Upper lobe of left lung (tissue), 6 donors: Measurements from ENCODE around the gene PINK1. TPM values are rescaled to one million over a fixed set of nuclear protein-coding genes. Genes with fewer than 3 reads are reported as not detected.

Experiments
- ATAC-seq, 2 donors: fragments of 200-7000 bp; cut with Tn5 transposase; one replicate each; pipeline ENCODE4 v1.9.1; 2022; ENCODE audit warnings: mild to moderate bottlenecking in 2 of 2, moderate library complexity in 2 of 2; ENCODE audit not compliant: low FRiP score in 2 of 2
- DNase-seq, 2 donors: peaks; one replicate each; pipeline ENCODE4 v3.0.0-alpha.2; 2019 to 2020
- H3K27ac ChIP-seq, 4 donors: fragments of 200-600 bp; sonication (generic); one replicate each; pipeline ENCODE4 v1.5.1; 2016 to 2019
- H3K27me3 ChIP-seq, 4 donors: fragments of 200-600 bp; sonication (generic); one replicate each; pipeline ENCODE4 v1.5.1; 2017 to 2019
- H3K36me3 ChIP-seq, 4 donors: fragments of 200-600 bp; sonication (generic); one replicate each; pipeline ENCODE4 v1.5.1; 2016 to 2019
- H3K4me1 ChIP-seq, 4 donors: fragments of 200-600 bp; sonication (generic); one replicate each; pipeline ENCODE4 v1.5.1; 2018 to 2019
- H3K4me3 ChIP-seq, 4 donors: fragments of 200-600 bp; sonication (generic); one replicate each; pipeline ENCODE4 v1.5.1; 2017 to 2019; ENCODE audit warnings: mild to moderate bottlenecking in 2 of 4, moderate library complexity in 1 of 4
- H3K9me3 ChIP-seq, 4 donors: fragments of 200-600 bp; sonication (generic); one replicate each; pipeline ENCODE4 v1.5.1; 2018 to 2019
- EP300 ChIP-seq, 4 donors: sonication (generic); formaldehyde crosslinking; IDR thresholded peaks; one replicate each; pipeline ENCODE4 v1.5.1; 2017; ENCODE audit warnings: antibody characterized with exemption in 4 of 4, control low read depth in 2 of 4
- POLR2A ChIP-seq, 4 donors: fragments of 450-650 bp; IDR thresholded peaks; one replicate each; pipeline ENCODE4 v1.5.1; 2016 to 2017; ENCODE audit warnings: antibody characterized with exemption in 4 of 4, mild to moderate bottlenecking in 2 of 4
- POLR2AphosphoS5 ChIP-seq, 2 donors: sonication (generic); formaldehyde crosslinking; IDR thresholded peaks; one replicate each; pipeline ENCODE4 v1.5.1; 2017; ENCODE audit warnings: antibody characterized with exemption in 2 of 2
- WGBS, 2 donors: methylation state at CpG; one replicate each; pipeline ENCODE4 v1.1.5; 2017 to 2018; 5-methylcytosine and 5-hydroxymethylcytosine counted together
- total RNA-seq, 6 donors: library from RNA; depleted of rRNA in 4 of 6; stranded (reverse); fragments of >200 nt in 4 of 6; gene quantifications; one replicate each; pipeline versions ENCODE4 v1.1.0 to v1.2.1, GENCODE V29; 2016 to 2021
- TF ChIP-seq, protein P1 (sequence below), 6 experiments: fragments of 450-650 bp in 4 of 6; fragments of 200-600 bp in 2 of 6; sonication (generic) in 2 of 6; IDR thresholded peaks; one replicate each; pipeline ENCODE4 v1.5.1; 2016 to 2019; ENCODE audit warnings: antibody characterized with exemption in 6 of 6
- donor health status: DM: no; HTN: no; CAD: no; lungs with moderate emphysema.
- donor health status: DM: no; HTN: yes; CAD: no; lungs with severe emphysema.

The PINK1 gene
- total RNA-seq, 6 donors from 2014 or later: 62.8 to 118 (median 86.2) TPM

DNA sequence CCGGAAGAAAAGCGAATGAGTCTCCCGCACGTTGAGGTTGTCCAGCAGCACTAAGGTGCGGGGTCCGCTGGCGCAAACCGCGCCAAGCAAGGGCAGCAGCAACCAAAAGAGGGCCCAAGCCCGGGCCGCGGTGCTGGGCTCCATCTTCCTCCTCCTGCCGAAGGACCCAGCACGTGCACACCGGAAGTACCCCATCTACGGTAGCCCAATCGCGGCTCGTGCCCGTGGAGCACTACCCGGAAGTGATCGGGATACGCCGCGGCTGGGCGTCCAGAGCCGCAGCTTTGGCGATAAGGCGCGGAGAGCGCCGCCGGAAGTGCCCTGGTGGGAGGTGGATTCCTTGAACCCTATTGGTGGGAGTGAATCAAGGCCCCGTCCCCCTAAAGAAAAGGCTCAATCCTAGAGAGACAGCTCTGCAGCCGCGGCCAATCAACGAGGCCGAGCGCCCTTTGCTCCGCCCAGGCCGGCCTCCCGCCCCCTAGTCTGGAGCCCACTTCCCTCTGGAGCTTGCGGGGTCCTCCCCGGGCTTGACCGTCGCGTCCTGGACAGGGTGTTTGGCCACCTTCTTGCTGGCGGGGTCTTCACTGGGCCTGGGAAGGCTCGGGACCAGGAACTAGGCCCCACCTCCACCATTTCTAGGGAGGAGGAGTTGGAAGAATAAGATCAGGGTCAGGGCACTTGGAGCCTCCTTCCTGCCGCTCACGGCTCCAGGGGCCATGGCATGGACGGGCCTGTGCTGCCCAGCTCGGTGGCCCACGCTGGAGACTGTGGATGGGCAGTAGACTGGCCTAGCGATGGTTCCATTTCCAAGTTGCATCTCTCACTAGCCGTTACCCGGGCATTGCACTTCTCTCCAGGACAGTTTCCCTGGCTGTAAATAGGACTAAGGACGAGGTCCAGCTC lies 28.2 kb downstream of the PINK1 start, which contains the start of gene DDOST:
DDOST (minus strand) TSS at position 163 of the 903 bp plus-strand sequence; CDS start at position 144, 19 bp downstream.
- H3K27me3 ChIP-seq: no peaks in the 10 kb centered on the region
- peak within 1 kb of the TSS; percentile 75 to 92 (median 76) for H3K4me3 ChIP-seq
- H3K4me1 ChIP-seq: peaks cover 14 to 28% (median 19%) of the 10 kb centered on the region in 4 donors
- peak within 1 kb of the TSS; percentile 75 to 88 (median 78) for H3K27ac ChIP-seq
- peak; percentile 97 for DNase-seq
- H3K36me3 ChIP-seq: peaks cover 0 to 20% (median 12%) of the 10 kb centered on the region in 4 donors
- 3 to 10% methylated on average over 2 to 33 of the region's 58 CpGs for WGBS, 2 donors
- TF ChIP-seq POLR2A (IDR thresholded peaks at IDR 0.05) (peak in 1 of 4 donors; percentile 61), POLR2AphosphoS5 (IDR thresholded peaks at IDR 0.05) (peak; percentile 65 to 67), EP300 (IDR thresholded peaks at IDR 0.05) (no peak)
- TF ChIP-seq, protein P1, sequence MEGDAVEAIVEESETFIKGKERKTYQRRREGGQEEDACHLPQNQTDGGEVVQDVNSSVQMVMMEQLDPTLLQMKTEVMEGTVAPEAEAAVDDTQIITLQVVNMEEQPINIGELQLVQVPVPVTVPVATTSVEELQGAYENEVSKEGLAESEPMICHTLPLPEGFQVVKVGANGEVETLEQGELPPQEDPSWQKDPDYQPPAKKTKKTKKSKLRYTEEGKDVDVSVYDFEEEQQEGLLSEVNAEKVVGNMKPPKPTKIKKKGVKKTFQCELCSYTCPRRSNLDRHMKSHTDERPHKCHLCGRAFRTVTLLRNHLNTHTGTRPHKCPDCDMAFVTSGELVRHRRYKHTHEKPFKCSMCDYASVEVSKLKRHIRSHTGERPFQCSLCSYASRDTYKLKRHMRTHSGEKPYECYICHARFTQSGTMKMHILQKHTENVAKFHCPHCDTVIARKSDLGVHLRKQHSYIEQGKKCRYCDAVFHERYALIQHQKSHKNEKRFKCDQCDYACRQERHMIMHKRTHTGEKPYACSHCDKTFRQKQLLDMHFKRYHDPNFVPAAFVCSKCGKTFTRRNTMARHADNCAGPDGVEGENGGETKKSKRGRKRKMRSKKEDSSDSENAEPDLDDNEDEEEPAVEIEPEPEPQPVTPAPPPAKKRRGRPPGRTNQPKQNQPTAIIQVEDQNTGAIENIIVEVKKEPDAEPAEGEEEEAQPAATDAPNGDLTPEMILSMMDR (IDR thresholded peaks at IDR 0.05): peak in 5 of 6 experiments; percentile 36 to 82 (median 49)
- no peaks in the 10 kb centered on the region for H3K9me3 ChIP-seq
- ATAC-seq: peak; percentile 98 to 99

DNA sequence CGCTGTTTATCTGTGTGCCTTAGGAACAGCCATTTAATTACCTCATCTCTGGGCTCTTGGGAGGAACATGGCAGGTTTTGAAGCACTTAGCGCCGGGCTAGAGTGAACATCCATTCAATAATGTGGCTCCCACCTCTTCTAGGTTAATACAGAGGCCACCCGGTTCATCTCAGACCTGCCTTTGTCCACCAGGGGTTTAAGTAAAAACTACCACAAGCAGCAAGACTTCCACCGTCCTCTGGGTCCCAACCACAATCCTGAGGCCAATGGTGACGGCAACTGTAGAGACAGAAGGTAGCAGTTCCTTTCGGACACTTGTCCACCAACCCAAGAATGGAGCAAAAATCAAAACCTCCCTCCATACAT lies 28.8 kb downstream of the PINK1 start:
- DNase-seq (no peak), ATAC-seq (no peak)
- peak overlapping the region; percentile 75 to 79 (median 76) for H3K4me3 ChIP-seq
- TF ChIP-seq POLR2AphosphoS5 (IDR thresholded peaks at IDR 0.05) (no peak), POLR2A (IDR thresholded peaks at IDR 0.05) (no peak), EP300 (IDR thresholded peaks at IDR 0.05) (no peak)
- TF ChIP-seq, protein P1 (IDR thresholded peaks at IDR 0.05): no peak
- peak overlapping the region; percentile 75 to 88 (median 78) for H3K27ac ChIP-seq
- peaks cover 14 to 28% (median 19%) of the 10 kb centered on the region in 4 donors for H3K4me1 ChIP-seq
- no peaks in the 10 kb centered on the region for H3K9me3 ChIP-seq
- peaks cover 0 to 14% (median 8%) of the 10 kb centered on the region in 4 donors for H3K36me3 ChIP-seq
- H3K27me3 ChIP-seq: no peaks in the 10 kb centered on the region
- WGBS, 2 donors: 60 to 68% methylated on average over 7 of the region's 7 CpGs

DNA sequence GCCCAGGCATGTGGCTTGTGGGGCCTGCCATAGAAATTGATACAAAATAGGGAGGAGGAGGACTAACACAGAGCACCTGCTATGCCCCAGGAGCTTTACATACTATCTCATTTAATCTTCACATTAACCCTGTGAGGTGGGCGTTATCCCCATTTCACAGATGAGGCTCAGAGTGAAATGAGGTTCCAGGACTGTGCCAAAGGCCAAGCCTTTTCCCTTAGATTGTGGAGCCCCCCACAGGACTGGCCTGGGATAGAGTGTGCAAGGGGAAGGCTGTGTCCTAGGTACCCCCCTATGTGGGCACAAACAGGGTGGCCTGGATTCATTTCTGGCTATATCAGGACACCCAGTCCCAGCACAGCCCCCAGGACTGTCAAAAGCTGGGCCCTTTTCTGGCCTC lies 30.1 kb downstream of the PINK1 start:
- TF ChIP-seq POLR2AphosphoS5 (IDR thresholded peaks at IDR 0.05): no peak
- TF ChIP-seq, protein P1 (IDR thresholded peaks at IDR 0.05): no peak
- TF ChIP-seq POLR2A (IDR thresholded peaks at IDR 0.05): no peak
- TF ChIP-seq EP300 (IDR thresholded peaks at IDR 0.05): no peak
- 100% methylated on average over 1 of the region's 1 CpG; no CpG with 5 or more reads in 1 of the 2 donors for WGBS, 2 donors

DNA sequence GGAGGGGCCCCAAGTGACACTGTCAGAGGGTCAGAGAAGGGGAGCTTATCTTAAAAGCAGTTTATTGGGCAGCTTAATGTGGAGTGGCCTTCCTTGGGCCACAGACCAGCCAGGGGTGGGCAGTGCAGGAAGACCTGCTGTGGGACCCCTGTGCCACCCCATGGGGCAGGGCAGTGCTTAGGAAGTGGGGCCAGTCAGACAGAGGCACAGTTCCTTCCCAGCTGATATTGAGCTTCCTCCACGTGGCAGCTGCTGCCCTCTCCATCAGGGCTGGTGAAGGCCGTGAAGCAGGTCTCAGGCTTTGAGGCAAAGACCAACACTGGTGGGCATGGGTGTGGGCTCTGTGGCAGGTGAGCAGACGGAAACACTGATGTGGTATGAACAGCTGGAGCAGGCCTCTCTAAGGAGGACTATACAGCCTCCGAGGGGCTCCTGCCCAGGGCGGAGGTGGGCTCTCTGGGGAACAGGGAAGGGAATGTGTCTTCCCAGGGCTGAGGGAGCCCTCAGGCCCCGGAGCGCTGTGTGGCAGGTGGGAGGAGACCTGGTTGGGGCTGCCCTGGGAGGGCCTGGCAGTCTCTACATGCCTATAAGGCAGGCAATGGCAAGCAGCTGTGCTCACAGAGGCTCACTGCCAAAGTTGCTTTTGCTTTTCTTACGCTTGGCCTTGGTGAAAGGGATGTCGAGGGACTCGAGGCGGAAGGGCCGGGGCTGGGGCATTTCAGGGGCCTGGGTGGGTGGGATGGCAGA lies 30.9 kb downstream of the PINK1 start:
- Histone ChIP-seq H3K4me1 (peaks cover 14 to 25% (median 19%) of the 10 kb centered on the region in 4 donors), H3K4me3 (no peak overlapping the region), H3K27ac (no peak overlapping the region), H3K36me3 (no peaks in the 10 kb centered on the region), H3K27me3 (no peaks in the 10 kb centered on the region), H3K9me3 (no peaks in the 10 kb centered on the region)
- WGBS, 2 donors: 84 to 87% methylated on average over 8 to 12 of the region's 12 CpGs
- DNase-seq: no peak
- TF ChIP-seq POLR2AphosphoS5 (IDR thresholded peaks at IDR 0.05) (no peak), EP300 (IDR thresholded peaks at IDR 0.05) (no peak), POLR2A (IDR thresholded peaks at IDR 0.05) (no peak)
- TF ChIP-seq, protein P1 (IDR thresholded peaks at IDR 0.05): no peak
- ATAC-seq: no peak

More for the DNA sequence above, 30.1 kb downstream of the PINK1 start:
- Histone ChIP-seq H3K9me3 (no peaks in the 10 kb centered on the region), H3K27ac (no peak overlapping the region), H3K4me1 (peaks cover 14 to 28% (median 19%) of the 10 kb centered on the region in 4 donors), H3K4me3 (no peak overlapping the region), H3K36me3 (peaks cover 0 to 1% (median 0%) of the 10 kb centered on the region in 4 donors), H3K27me3 (no peaks in the 10 kb centered on the region)
- no peak for ATAC-seq
- DNase-seq: no peak
